Lung (tissue), 12 donors: Measurements from ENCODE around the gene PROK1. TPM values are rescaled to one million over a fixed set of nuclear protein-coding genes. Genes with fewer than 3 reads are reported as not detected.
"Not testable (repeated sequence)": the region's sequence is repeated elsewhere in the genome, so short reads cannot be mapped to it uniquely, and the experiment has no call there.

ENCODE experiments used
- ATAC-seq: fragments of 200-7000 bp; cut with Tn5 transposase; one replicate; pipeline ENCODE4 v1.9.1; 2020; ENCODE audit warnings: moderate number of reproducible peaks; ENCODE audit not compliant: insufficient read depth, low FRiP score
- DNase-seq, 3 donors: peaks; one replicate each; pipeline ENCODE4 v3.0.0-alpha.2; 2013 to 2017
- H3K27ac ChIP-seq, 2 donors: one replicate each; pipeline ENCODE4 v1.5.1; 2013; ENCODE audit warnings: mild to moderate bottlenecking in 2 of 2, moderate library complexity in 2 of 2, control low read depth in 1 of 2, inconsistent platforms in 1 of 2, low read depth in 1 of 2, low read length in 1 of 2
- H3K27me3 ChIP-seq, 3 donors: one replicate each; pipeline ENCODE4 v1.5.1; 2013; ENCODE audit warnings: low read length in 2 of 3; ENCODE audit not compliant: control insufficient read depth in 3 of 3, insufficient read depth in 3 of 3
- H3K36me3 ChIP-seq, 4 donors: one replicate each; pipeline ENCODE4 v1.5.1; 2013; ENCODE audit warnings: low read length in 4 of 4, mild to moderate bottlenecking in 1 of 4, moderate library complexity in 1 of 4; ENCODE audit not compliant: control insufficient read depth in 4 of 4, insufficient read depth in 4 of 4
- H3K4me1 ChIP-seq, 5 donors: one replicate each; pipeline ENCODE4 v1.5.1; 2013; ENCODE audit warnings: low read length in 5 of 5, mild to moderate bottlenecking in 2 of 5, moderate library complexity in 1 of 5; ENCODE audit not compliant: control insufficient read depth in 5 of 5, insufficient read depth in 5 of 5
- H3K4me3 ChIP-seq: one replicate; pipeline ENCODE4 v1.5.1; 2013; ENCODE audit warnings: mild to moderate bottlenecking, control low read depth, moderate library complexity
- H3K9ac ChIP-seq, 2 donors: one replicate each; pipeline ENCODE4 v1.5.1; 2013; ENCODE audit warnings: low read length in 2 of 2, control low read depth in 1 of 2; ENCODE audit not compliant: insufficient read depth in 1 of 2
- H3K9me3 ChIP-seq, 4 donors: one replicate each; pipeline ENCODE4 v1.5.1; 2013; ENCODE audit warnings: low read length in 3 of 4, mild to moderate bottlenecking in 1 of 4, moderate library complexity in 1 of 4; ENCODE audit not compliant: control insufficient read depth in 4 of 4, insufficient read depth in 3 of 4
- CTCF ChIP-seq: IDR thresholded peaks from 2 replicates; pipeline ENCODE4 v1.5.1; 2012; ENCODE audit warnings: mild to moderate bottlenecking; ENCODE audit errors: control extremely low read depth, extremely low read depth
- WGBS, 2 donors: extraction: QIAGEN DNeasy Blood & Tissue Kit; methylation state at CpG; one replicate each; pipeline ENCODE4 v1.1.7; 2013; 5-methylcytosine and 5-hydroxymethylcytosine counted together
- polyA plus RNA-seq, 2 donors: library from polyadenylated mRNA; stranded (reverse); fragments of 200-250 nt; gene quantifications; one replicate each; pipeline ENCODE4 v1.2.1, GENCODE V29; 2013
- total RNA-seq, 2 donors: library from RNA; depleted of rRNA in 1 of 2; stranded (reverse); fragments of >200 nt in 1 of 2; gene quantifications; one replicate each; pipeline ENCODE4 v1.2.1, GENCODE V29; 2014 to 2021
- donor health status: control.
- donor health status: control.
- donor health status: Bipolar disorder and iron deficiency.
- donor health status: healthy.
- donor health status: DM: yes; HTN: yes; CAD: no.

Gene PROK1
- total and polyA plus RNA-seq, 4 donors: 0.05 to 0.22 TPM; not detected in 2

- no peak overlapping the region for H3K27ac ChIP-seq
- no peaks in the 10 kb centered on the region for H3K36me3 ChIP-seq
- 75 to 80% methylated on average over 7 of the region's 7 CpGs for WGBS, 2 donors
- TF ChIP-seq CTCF: no peak
- H3K4me1 ChIP-seq: peaks cover 0 to 8% (median 0%) of the 10 kb centered on the region in 5 donors
- H3K9me3 ChIP-seq: peaks cover 0 to 6% (median 0%) of the 10 kb centered on the region in 4 donors
- H3K9ac ChIP-seq: no peak overlapping the region
- H3K27me3 ChIP-seq: no peaks in the 10 kb centered on the region
- no peak for ATAC-seq
- no peak overlapping the region for H3K4me3 ChIP-seq
- DNase-seq: no peak
Observed at GRCh38 chr1:110436635-110437034, 14.3 kb upstream of the PROK1 start.

GRCh38 chr1:110437645-110438299 lies 13.2 kb upstream of the PROK1 start:
- WGBS, 2 donors: 81 to 89% methylated on average over 9 of the region's 9 CpGs
- not testable (repeated sequence) for DNase-seq, ATAC-seq

GRCh38 chr1:110438893-110439292 lies 12.1 kb upstream of the PROK1 start:
- Histone ChIP-seq H3K4me3 (no peak overlapping the region), H3K27ac (no peak overlapping the region), H3K4me1 (peaks cover 0 to 8% (median 0%) of the 10 kb centered on the region in 5 donors), H3K9me3 (peaks cover 0 to 6% (median 0%) of the 10 kb centered on the region in 4 donors), H3K9ac (no peak overlapping the region), H3K36me3 (no peaks in the 10 kb centered on the region), H3K27me3 (no peaks in the 10 kb centered on the region)
- WGBS, 2 donors: 44 to 61% methylated on average over 4 of the region's 4 CpGs
- DNase-seq (no peak), ATAC-seq (no peak)
- no peak for TF ChIP-seq CTCF

More at GRCh38 chr1:110437645-110438299, 13.2 kb upstream of the PROK1 start:
- H3K4me3 ChIP-seq, H3K9ac ChIP-seq, H3K9me3 ChIP-seq, H3K27ac ChIP-seq, H3K27me3 ChIP-seq, H3K4me1 ChIP-seq, H3K36me3 ChIP-seq: not testable (repeated sequence)

- H3K4me1 ChIP-seq, H3K36me3 ChIP-seq, ATAC-seq, H3K27ac ChIP-seq, H3K9me3 ChIP-seq, H3K4me3 ChIP-seq, H3K9ac ChIP-seq, H3K27me3 ChIP-seq, DNase-seq: not testable (repeated sequence)
- 84 to 90% methylated on average over 3 of the region's 3 CpGs for WGBS, 2 donors
Observed at GRCh38 chr1:110439873-110440272, 11.1 kb upstream of the PROK1 start.
